ENCODE results near the gene NCLN. TPM values are rescaled to one million over a fixed set of nuclear protein-coding genes. Genes with fewer than 3 reads are reported as not detected.

NCLN gene
- total RNA-seq, 2 donors from 2014 or later = 75.0 to 195 TPM

GRCh38 chr19:3159565-3159964, 26.2 kb upstream of the NCLN start:
- intact Hi-C loops (cut with DNase I) = no loop called here

GRCh38 chr19:3160219-3160618, 25.5 kb upstream of the NCLN start:
- no peak overlapping the region for H3K27ac ChIP-seq
- TF ChIP-seq CTCF (IDR thresholded peaks at IDR 0.05) = no peak
- H3K9me3 ChIP-seq = no peaks in the 10 kb centered on the region
- H3K4me1 ChIP-seq = no peaks in the 10 kb centered on the region
- no peak for DNase-seq
- no peak overlapping the region for H3K9ac ChIP-seq (ENCODE audit: low read depth in 2 of 2, low read length in 2 of 2)
- no peak overlapping the region for H3K4me3 ChIP-seq
- H3K36me3 ChIP-seq = no peaks in the 10 kb centered on the region
- intact Hi-C loops (cut with DNase I) = loop anchor here (5.0 kb wide), 2 partner anchors 83 to 203 kb away; no protein-coding TSS in a partner anchor
- H3K27me3 ChIP-seq = no peaks in the 10 kb centered on the region

More at GRCh38 chr19:3159565-3159964, 26.2 kb upstream of the NCLN start:
- no peaks in the 10 kb centered on the region for H3K4me1 ChIP-seq
- no peak overlapping the region for H3K9ac ChIP-seq (ENCODE audit: low read depth in 2 of 2, low read length in 2 of 2)
- H3K9me3 ChIP-seq = no peaks in the 10 kb centered on the region
- no peak for TF ChIP-seq CTCF (IDR thresholded peaks at IDR 0.05)
- no peaks in the 10 kb centered on the region for H3K27me3 ChIP-seq
- H3K27ac ChIP-seq = no peak overlapping the region
- no peaks in the 10 kb centered on the region for H3K36me3 ChIP-seq
- H3K4me3 ChIP-seq = no peak overlapping the region
- no peak for DNase-seq

GRCh38 chr19:3161453-3161852, 24.3 kb upstream of the NCLN start:
- H3K27me3 ChIP-seq = no peaks in the 10 kb centered on the region
- no peaks in the 10 kb centered on the region for H3K36me3 ChIP-seq
- H3K4me1 ChIP-seq = no peaks in the 10 kb centered on the region
- no peak overlapping the region for H3K9ac ChIP-seq (ENCODE audit: low read depth in 2 of 2, low read length in 2 of 2)
- H3K4me3 ChIP-seq = no peak overlapping the region
- DNase-seq = no peak
- intact Hi-C loops (cut with DNase I) = loop anchor here (5.0 kb wide), 2 partner anchors 84 to 204 kb away; no protein-coding TSS in a partner anchor
- TF ChIP-seq CTCF (IDR thresholded peaks at IDR 0.05) = no peak
- H3K27ac ChIP-seq = no peak overlapping the region
- no peaks in the 10 kb centered on the region for H3K9me3 ChIP-seq

- no peak for TF ChIP-seq CTCF (IDR thresholded peaks at IDR 0.05)
- no peaks in the 10 kb centered on the region for H3K36me3 ChIP-seq
- no peak for DNase-seq
- H3K4me1 ChIP-seq = no peaks in the 10 kb centered on the region
- no peak overlapping the region for H3K4me3 ChIP-seq
- no peaks in the 10 kb centered on the region for H3K9me3 ChIP-seq
- intact Hi-C loops (cut with DNase I) = loop anchor here (5.0 kb wide), 2 partner anchors 85 to 205 kb away; no protein-coding TSS in a partner anchor
- no peaks in the 10 kb centered on the region for H3K27me3 ChIP-seq
- H3K9ac ChIP-seq (ENCODE audit: low read depth in 2 of 2, low read length in 2 of 2) = no peak overlapping the region
- no peak overlapping the region for H3K27ac ChIP-seq
Observed at GRCh38 chr19:3162418-3163229, 23.1 kb upstream of the NCLN start.

GRCh38 chr19:3163230-3163886, 22.4 kb upstream of the NCLN start:
- intact Hi-C loops (cut with DNase I) = loop anchor here (5.0 kb wide), 2 partner anchors 86 to 206 kb away; no protein-coding TSS in a partner anchor
- no peak overlapping the region for H3K9ac ChIP-seq (ENCODE audit: low read depth in 2 of 2, low read length in 2 of 2)

More at GRCh38 chr19:3163230-3163886, 22.4 kb upstream of the NCLN start:
- Histone ChIP-seq H3K36me3 (no peaks in the 10 kb centered on the region), H3K27ac (no peak overlapping the region), H3K4me3 (no peak overlapping the region), H3K4me1 (no peaks in the 10 kb centered on the region), H3K27me3 (no peaks in the 10 kb centered on the region), H3K9me3 (no peaks in the 10 kb centered on the region)
- TF ChIP-seq CTCF (IDR thresholded peaks at IDR 0.05) = peak; percentile 91
- DNase-seq = peak; percentile 68

Measured in colonic mucosa (tissue), 4 donors.